H9 (cell line): Measurements from ENCODE around the gene ITGA7. TPM values are rescaled to one million over a fixed set of nuclear protein-coding genes. Genes with fewer than 3 reads are reported as not detected.
A peak's percentile ranks its signal among the peaks of the same experiment; 100 is the strongest.

Source experiments
- DNase-seq: peaks from one replicate; pipeline ENCODE4 v3.0.0-alpha.2; 2017
- H2AFZ ChIP-seq: one replicate; pipeline ENCODE4 v1.6.1; 2013; ENCODE audit warnings: mild to moderate bottlenecking, low read length, control low read depth, moderate library complexity
- H2AK5ac ChIP-seq: 2 replicates; pipeline ENCODE4 v1.6.1; 2013; ENCODE audit warnings: low read length, control low read depth, mixed read lengths; ENCODE audit not compliant: insufficient read length
- H2BK120ac ChIP-seq: one replicate; pipeline ENCODE4 v1.6.1; 2013; ENCODE audit warnings: low read depth, mild to moderate bottlenecking, low read length, control low read depth, inconsistent platforms; ENCODE audit not compliant: poor library complexity, severe bottlenecking
- H2BK12ac ChIP-seq: 2 replicates; pipeline ENCODE4 v1.6.1; 2013; ENCODE audit warnings: low read length, control low read depth, mixed read lengths, low read depth; ENCODE audit not compliant: insufficient read length
- H2BK15ac ChIP-seq: 2 replicates; pipeline ENCODE4 v1.6.1; 2013; ENCODE audit warnings: low read depth, low read length, control low read depth
- H2BK20ac ChIP-seq: one replicate; pipeline ENCODE4 v1.6.1; 2013; ENCODE audit warnings: low read depth, mild to moderate bottlenecking, low read length, control low read depth, inconsistent platforms; ENCODE audit not compliant: poor library complexity, severe bottlenecking
- H2BK5ac ChIP-seq: 2 replicates; pipeline ENCODE4 v1.6.1; 2013; ENCODE audit warnings: low read length, control low read depth, mixed read lengths; ENCODE audit not compliant: insufficient read length
- H3K14ac ChIP-seq: 2 replicates; pipeline ENCODE4 v1.6.1; 2013; ENCODE audit warnings: low read length, control low read depth; ENCODE audit not compliant: insufficient read depth
- H3K18ac ChIP-seq: 2 replicates; pipeline ENCODE4 v1.6.1; 2013; ENCODE audit warnings: low read depth, mild to moderate bottlenecking, mixed read lengths, low read length, control low read depth; ENCODE audit not compliant: insufficient read length
- H3K23ac ChIP-seq: 2 replicates; pipeline ENCODE4 v1.6.1; 2013; ENCODE audit warnings: low read length, control low read depth, mixed read lengths, low read depth; ENCODE audit not compliant: insufficient read length
- H3K23me2 ChIP-seq: 2 replicates; pipeline ENCODE4 v1.6.1; 2013; ENCODE audit warnings: low read depth, mild to moderate bottlenecking, mixed read lengths, low read length, control low read depth; ENCODE audit not compliant: insufficient read length, poor library complexity, severe bottlenecking
- H3K27ac ChIP-seq: 2 replicates; pipeline ENCODE4 v1.5.1; 2013; ENCODE audit warnings: low read length, control low read depth, mixed read lengths, low read depth; ENCODE audit not compliant: insufficient read length
- H3K27me3 ChIP-seq: 2 replicates; pipeline ENCODE4 v1.6.1; 2013; ENCODE audit warnings: low read length, control low read depth, inconsistent platforms; ENCODE audit not compliant: insufficient read depth
- H3K4ac ChIP-seq: 2 replicates; pipeline ENCODE4 v1.6.1; 2013; ENCODE audit warnings: low read depth, mild to moderate bottlenecking, control low read depth, inconsistent platforms, low read length, moderate library complexity
- H3K4me1 ChIP-seq: 2 replicates; pipeline ENCODE4 v1.6.1; 2013; ENCODE audit warnings: low read length, control low read depth, inconsistent platforms; ENCODE audit not compliant: insufficient read depth
- H3K4me2 ChIP-seq: 2 replicates; pipeline ENCODE4 v1.6.1; 2013; ENCODE audit warnings: low read length, control low read depth, mixed read lengths; ENCODE audit not compliant: insufficient read length, insufficient read depth
- H3K56ac ChIP-seq: 2 replicates; pipeline ENCODE4 v1.6.1; 2013; ENCODE audit warnings: low read depth, mild to moderate bottlenecking, mixed read lengths, low read length, control low read depth; ENCODE audit not compliant: insufficient read length
- H3K79me1 ChIP-seq: 2 replicates; pipeline ENCODE4 v1.6.1; 2013; ENCODE audit warnings: low read depth, mild to moderate bottlenecking, moderate library complexity, low read length, control low read depth, inconsistent platforms; ENCODE audit not compliant: insufficient read depth, poor library complexity, severe bottlenecking
- H3K79me2 ChIP-seq: 2 replicates; pipeline ENCODE4 v1.6.1; 2013; ENCODE audit warnings: low read length, control low read depth, inconsistent platforms; ENCODE audit not compliant: insufficient read depth
- H3K9ac ChIP-seq: 2 replicates; pipeline ENCODE4 v1.6.1; 2013; ENCODE audit warnings: low read length, control low read depth, mixed read lengths; ENCODE audit not compliant: insufficient read length; ENCODE audit errors: extremely low read depth
- H3K9me3 ChIP-seq: one replicate; pipeline ENCODE4 v1.6.1; 2013; ENCODE audit warnings: low read depth, low read length, inconsistent platforms; ENCODE audit not compliant: control insufficient read depth
- H3T11ph ChIP-seq: one replicate; pipeline ENCODE4 v1.6.1; 2013; ENCODE audit warnings: mild to moderate bottlenecking, low read length, control low read depth, inconsistent platforms
- H4K20me1 ChIP-seq: one replicate; pipeline ENCODE4 v1.6.1; 2013; ENCODE audit not compliant: control insufficient read depth, insufficient read length, insufficient read depth
- H4K5ac ChIP-seq: 2 replicates; pipeline ENCODE4 v1.6.1; 2013; ENCODE audit warnings: low read depth, mild to moderate bottlenecking, mixed read lengths, low read length, control low read depth; ENCODE audit not compliant: insufficient read length
- H4K8ac ChIP-seq: replicated peaks from 2 replicates; pipeline ENCODE4 v1.6.1; 2013; ENCODE audit warnings: low read length, control low read depth, mixed read lengths, low read depth; ENCODE audit not compliant: insufficient read length
- H4K91ac ChIP-seq: 2 replicates; pipeline ENCODE4 v1.6.1; 2013; ENCODE audit warnings: low read depth, mild to moderate bottlenecking, moderate library complexity, mixed read lengths, low read length, control low read depth; ENCODE audit not compliant: insufficient read length
- H3K27ac Mint-ChIP-seq, 3 experiments: 2 replicates in 2 of 3; 3 replicates in 1 of 3; pipeline ENCODE4 v1.8.0; 2020 to 2021; ENCODE audit warnings: mixed read lengths in 3 of 3, mild to moderate bottlenecking in 1 of 3, moderate library complexity in 1 of 3
- H3K27me3 Mint-ChIP-seq: 2 replicates; pipeline ENCODE4 v1.8.0; 2021; ENCODE audit warnings: low read depth, mild to moderate bottlenecking, moderate library complexity, mixed read lengths
- H3K36me3 Mint-ChIP-seq, 3 experiments: 2 replicates in 2 of 3; 3 replicates in 1 of 3; pipeline ENCODE4 v1.8.0; 2020 to 2021; ENCODE audit warnings: low read depth in 3 of 3, mixed read lengths in 3 of 3; ENCODE audit not compliant: insufficient read depth in 1 of 3
- H3K4me1 Mint-ChIP-seq, 2 experiments: 2 replicates each; pipeline ENCODE4 v1.8.0; 2020; ENCODE audit warnings: mixed read lengths in 2 of 2
- H3K4me3 Mint-ChIP-seq, 2 experiments: 2 replicates in 1 of 2; 3 replicates in 1 of 2; pipeline ENCODE4 v1.8.0; 2020 to 2021; ENCODE audit warnings: mild to moderate bottlenecking in 2 of 2, mixed read lengths in 2 of 2, moderate library complexity in 1 of 2
- H3K9me3 Mint-ChIP-seq, 2 experiments: 2 replicates in 1 of 2; 3 replicates in 1 of 2; pipeline ENCODE4 v1.8.0; 2020; ENCODE audit warnings: mild to moderate bottlenecking in 2 of 2, mixed read lengths in 2 of 2, moderate library complexity in 1 of 2
- WGBS: extraction: QIAGEN DNeasy Blood & Tissue Kit; methylation state at CpG from one replicate; pipeline ENCODE4 v1.1.7; 2013; ENCODE audit warnings: missing lambda C conversion rate, low lambda C conversion rate, mixed read lengths; ENCODE audit not compliant: insufficient read length; ENCODE audit errors: extremely low coverage; 5-methylcytosine and 5-hydroxymethylcytosine counted together
- total RNA-seq: library from RNA; stranded (reverse); gene quantifications from 2 replicates; pipeline ENCODE4 v1.2.1, GENCODE V29; 2021
- TF ChIP-seq, protein P1 (sequence below): fragments of 200-600 bp; sonication (generic); conservative IDR thresholded peaks from 3 replicates; pipeline ENCODE4 v1.8.0; 2021; ENCODE audit warnings: antibody characterized with exemption, mild to moderate bottlenecking

ITGA7 gene
- total RNA-seq, 1 experiment from 2014 or later: 119 TPM

GRCh38 chr12:55693323-55694187 lies 14.1 kb downstream of the ITGA7 start:
- Histone ChIP-seq H3K79me2 (no peaks in the 10 kb centered on the region), H3T11ph (no peak overlapping the region), H2BK15ac (no peak overlapping the region), H3K4me2 (no peak overlapping the region), H4K20me1 (no peaks in the 10 kb centered on the region), H3K23me2 (no peaks in the 10 kb centered on the region), H3K9ac (no peak overlapping the region), H3K23ac (no peak overlapping the region), H3K4me1 (no peaks in the 10 kb centered on the region), H2BK12ac (no peak overlapping the region), H2AFZ (no peak overlapping the region), H4K8ac (no peak overlapping the region), H4K91ac (no peak overlapping the region), H2AK5ac (no peak overlapping the region), H3K79me1 (no peaks in the 10 kb centered on the region), H2BK20ac (no peak overlapping the region), H3K18ac (no peak overlapping the region), H3K14ac (no peak overlapping the region), H2BK5ac (no peak overlapping the region), H3K4ac (no peak overlapping the region), H2BK120ac (no peak overlapping the region), H3K56ac (no peak overlapping the region), H4K5ac (no peak overlapping the region), H3K27ac (no peak overlapping the region), H3K27me3 (no peaks in the 10 kb centered on the region), H3K9me3 (no peaks in the 10 kb centered on the region)
- peak; percentile 16 for DNase-seq
- H3K27me3 Mint-ChIP-seq: no peaks in the 10 kb centered on the region
- H3K27ac Mint-ChIP-seq: peak overlapping the region in 1 of 3 experiments; percentile 70; a peak in 1 of 7 replicates
- no peaks in the 10 kb centered on the region for H3K9me3 Mint-ChIP-seq
- H3K36me3 Mint-ChIP-seq: peaks cover 34 to 61% (median 50%) of the 10 kb centered on the region in 3 experiments
- no peak overlapping the region for H3K4me3 Mint-ChIP-seq
- TF ChIP-seq, protein P1, sequence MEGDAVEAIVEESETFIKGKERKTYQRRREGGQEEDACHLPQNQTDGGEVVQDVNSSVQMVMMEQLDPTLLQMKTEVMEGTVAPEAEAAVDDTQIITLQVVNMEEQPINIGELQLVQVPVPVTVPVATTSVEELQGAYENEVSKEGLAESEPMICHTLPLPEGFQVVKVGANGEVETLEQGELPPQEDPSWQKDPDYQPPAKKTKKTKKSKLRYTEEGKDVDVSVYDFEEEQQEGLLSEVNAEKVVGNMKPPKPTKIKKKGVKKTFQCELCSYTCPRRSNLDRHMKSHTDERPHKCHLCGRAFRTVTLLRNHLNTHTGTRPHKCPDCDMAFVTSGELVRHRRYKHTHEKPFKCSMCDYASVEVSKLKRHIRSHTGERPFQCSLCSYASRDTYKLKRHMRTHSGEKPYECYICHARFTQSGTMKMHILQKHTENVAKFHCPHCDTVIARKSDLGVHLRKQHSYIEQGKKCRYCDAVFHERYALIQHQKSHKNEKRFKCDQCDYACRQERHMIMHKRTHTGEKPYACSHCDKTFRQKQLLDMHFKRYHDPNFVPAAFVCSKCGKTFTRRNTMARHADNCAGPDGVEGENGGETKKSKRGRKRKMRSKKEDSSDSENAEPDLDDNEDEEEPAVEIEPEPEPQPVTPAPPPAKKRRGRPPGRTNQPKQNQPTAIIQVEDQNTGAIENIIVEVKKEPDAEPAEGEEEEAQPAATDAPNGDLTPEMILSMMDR: no peak
- no peaks in the 10 kb centered on the region for H3K4me1 Mint-ChIP-seq
- no CpG with 5 or more reads among the region's 7 CpGs for WGBS
